ENCODE data around the gene GATA2. TPM values are rescaled to one million over a fixed set of nuclear protein-coding genes. Genes with fewer than 3 reads are reported as not detected.

Gene GATA2
- total and polyA plus RNA-seq, 2 experiments from 2014 or later, result 23.8 to 34.0 TPM

GRCh38 chr3:128506754-128507153, 13.8 kb upstream of the GATA2 start:
- WGBS, 2 experiments (ENCODE audit: low coverage in 1 of 2, low lambda C conversion rate in 2 of 2, missing lambda C conversion rate in 2 of 2), result 7 to 11% methylated on average over 2 of the region's 2 CpGs
- DNase-seq, result no peak
- Histone ChIP-seq H3K4me2 (ENCODE audit: unreplicated experiment) (no peak overlapping the region), H3K4me3 (no peak overlapping the region), H4K20me1 (ENCODE audit: insufficient read depth) (no peaks in the 10 kb centered on the region), H3K27me3 (replicated peaks; ENCODE audit: insufficient read depth) (no peaks in the 10 kb centered on the region), H3K9me2 (ENCODE audit: insufficient read depth) (no peaks in the 10 kb centered on the region), H3F3A (ENCODE audit: insufficient read depth) (no peaks in the 10 kb centered on the region), H3K79me2 (ENCODE audit: insufficient read depth) (no peaks in the 10 kb centered on the region), H3K9me3 (ENCODE audit: low read depth) (no peaks in the 10 kb centered on the region), H2AFZ (no peak overlapping the region), H3K27ac (no peak overlapping the region), H3K9ac (no peak overlapping the region), H3K4me1 (ENCODE audit: insufficient read depth) (no peaks in the 10 kb centered on the region), H3K36me3 (ENCODE audit: low read depth) (no peaks in the 10 kb centered on the region)
- in situ Hi-C loops (cut with MboI), result no loop called here
- TF ChIP-seq EZH2 (IDR thresholded peaks at IDR 0.05; ENCODE audit: insufficient read depth, poor library complexity, severe bottlenecking), result no peak
- no peak for TF ChIP-seq EZH2phosphoT487 (IDR thresholded peaks at IDR 0.05; ENCODE audit: insufficient read depth, low read depth)

- Histone ChIP-seq H3K4me2 (ENCODE audit: unreplicated experiment) (no peak overlapping the region), H3K36me3 (ENCODE audit: low read depth) (no peaks in the 10 kb centered on the region), H3K27me3 (replicated peaks; ENCODE audit: insufficient read depth) (no peaks in the 10 kb centered on the region), H3K27ac (no peak overlapping the region), H2AFZ (no peak overlapping the region), H4K20me1 (ENCODE audit: insufficient read depth) (no peaks in the 10 kb centered on the region), H3K4me1 (ENCODE audit: insufficient read depth) (no peaks in the 10 kb centered on the region), H3K4me3 (no peak overlapping the region), H3K9me2 (ENCODE audit: insufficient read depth) (no peaks in the 10 kb centered on the region), H3K79me2 (ENCODE audit: insufficient read depth) (no peaks in the 10 kb centered on the region), H3K9ac (no peak overlapping the region), H3K9me3 (ENCODE audit: low read depth) (no peaks in the 10 kb centered on the region), H3F3A (ENCODE audit: insufficient read depth) (no peaks in the 10 kb centered on the region)
- 97 to 98% methylated on average over 3 of the region's 3 CpGs for WGBS, 2 experiments (ENCODE audit: low coverage in 1 of 2, low lambda C conversion rate in 2 of 2, missing lambda C conversion rate in 2 of 2)
- TF ChIP-seq EZH2 (IDR thresholded peaks at IDR 0.05; ENCODE audit: insufficient read depth, poor library complexity, severe bottlenecking) (no peak), EZH2phosphoT487 (IDR thresholded peaks at IDR 0.05; ENCODE audit: insufficient read depth, low read depth) (no peak)
- DNase-seq, result peak; percentile 13
- in situ Hi-C loops (cut with MboI), result no loop called here
Observed at GRCh38 chr3:128505771-128506170, 12.8 kb upstream of the GATA2 start.

- TF ChIP-seq EZH2 (IDR thresholded peaks at IDR 0.05; ENCODE audit: insufficient read depth, poor library complexity, severe bottlenecking), result no peak
- TF ChIP-seq EZH2phosphoT487 (IDR thresholded peaks at IDR 0.05; ENCODE audit: insufficient read depth, low read depth), result no peak
- in situ Hi-C loops (cut with MboI), result no loop called here
- H3K36me3 ChIP-seq (ENCODE audit: low read depth), result no peaks in the 10 kb centered on the region
- H3K79me2 ChIP-seq (ENCODE audit: insufficient read depth), result no peaks in the 10 kb centered on the region
- no peak overlapping the region for H3K27ac ChIP-seq
- H3K4me3 ChIP-seq, result no peak overlapping the region
- WGBS, 2 experiments (ENCODE audit: low coverage in 1 of 2, low lambda C conversion rate in 2 of 2, missing lambda C conversion rate in 2 of 2), result 83 to 88% methylated on average over 12 of the region's 12 CpGs
- H3K9me2 ChIP-seq (ENCODE audit: insufficient read depth), result no peaks in the 10 kb centered on the region
- no peak overlapping the region for H3K9ac ChIP-seq
- H3K4me2 ChIP-seq (ENCODE audit: unreplicated experiment), result no peak overlapping the region
- peaks cover 2% of the 10 kb centered on the region; the same call in 1 of the 2 replicates for H3F3A ChIP-seq (ENCODE audit: insufficient read depth)
- H2AFZ ChIP-seq, result no peak overlapping the region
- no peaks in the 10 kb centered on the region for H3K27me3 ChIP-seq (replicated peaks; ENCODE audit: insufficient read depth)
- H4K20me1 ChIP-seq (ENCODE audit: insufficient read depth), result no peaks in the 10 kb centered on the region
- no peaks in the 10 kb centered on the region for H3K9me3 ChIP-seq (ENCODE audit: low read depth)
- DNase-seq, result no peak
- no peaks in the 10 kb centered on the region for H3K4me1 ChIP-seq (ENCODE audit: insufficient read depth)
Observed at GRCh38 chr3:128504963-128505730, 12.1 kb upstream of the GATA2 start.

- Histone ChIP-seq H3K9me3 (ENCODE audit: low read depth) (no peaks in the 10 kb centered on the region), H3K27me3 (replicated peaks; ENCODE audit: insufficient read depth) (no peaks in the 10 kb centered on the region), H3K4me1 (ENCODE audit: insufficient read depth) (no peaks in the 10 kb centered on the region), H3K27ac (no peak overlapping the region), H3K9ac (no peak overlapping the region), H3K4me2 (ENCODE audit: unreplicated experiment) (no peak overlapping the region), H3K4me3 (no peak overlapping the region), H3K36me3 (ENCODE audit: low read depth) (no peaks in the 10 kb centered on the region), H3K79me2 (ENCODE audit: insufficient read depth) (no peaks in the 10 kb centered on the region), H4K20me1 (ENCODE audit: insufficient read depth) (no peaks in the 10 kb centered on the region), H3F3A (ENCODE audit: insufficient read depth) (peaks cover 7% of the 10 kb centered on the region; the same call in 1 of the 2 replicates), H2AFZ (no peak overlapping the region), H3K9me2 (ENCODE audit: insufficient read depth) (no peaks in the 10 kb centered on the region)
- in situ Hi-C loops (cut with MboI), result no loop called here
- WGBS, 2 experiments (ENCODE audit: low coverage in 1 of 2, low lambda C conversion rate in 2 of 2, missing lambda C conversion rate in 2 of 2), result 88 to 90% methylated on average over 8 of the region's 8 CpGs
- DNase-seq, result no peak
- TF ChIP-seq EZH2phosphoT487 (IDR thresholded peaks at IDR 0.05; ENCODE audit: insufficient read depth, low read depth) (no peak), EZH2 (IDR thresholded peaks at IDR 0.05; ENCODE audit: insufficient read depth, poor library complexity, severe bottlenecking) (no peak)
Observed at GRCh38 chr3:128504533-128504915, 11.5 kb upstream of the GATA2 start.
